ENCODE results near the gene LILRB5. TPM values are rescaled to one million over a fixed set of nuclear protein-coding genes. Genes with fewer than 3 reads are reported as not detected.
"Not testable (repeated sequence)": the region's sequence is repeated elsewhere in the genome, so short reads cannot be mapped to it uniquely, and the experiment has no call there.

LILRB5 gene
- total RNA-seq, 1 donor from 2014 or later = 5.7 TPM

DNA sequence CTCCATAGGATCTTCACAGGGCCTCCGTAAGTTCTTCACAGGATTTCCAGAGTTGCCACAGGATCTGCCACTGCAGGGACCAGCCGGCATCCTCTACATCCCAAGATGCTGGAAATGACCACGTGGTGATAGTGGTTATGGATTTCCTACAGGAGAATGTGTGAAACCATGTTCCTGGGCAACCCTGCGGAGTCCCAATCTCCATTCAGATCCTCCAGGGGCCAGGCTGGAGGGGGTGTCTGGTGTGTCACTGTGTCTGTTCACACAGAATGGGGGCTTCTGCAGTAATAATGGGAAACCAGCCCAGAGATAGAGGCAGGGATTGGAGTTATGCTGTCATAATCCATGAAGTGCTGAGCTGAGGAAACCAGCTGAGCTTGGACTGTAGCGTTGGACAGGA is 23.1 kb downstream of the LILRB5 start:
- DNase-seq = no peak
- Histone ChIP-seq H3K36me3 (no peaks in the 10 kb centered on the region), H3K9me3 (replicated peaks) (no peaks in the 10 kb centered on the region), H3K27ac (replicated peaks) (no peak overlapping the region), H3K27me3 (ENCODE audit: low read depth) (peaks cover 44% of the 10 kb centered on the region), H3K4me3 (no peak overlapping the region), H3K4me1 (no peaks in the 10 kb centered on the region)
- intact Hi-C loops (cut with micrococcal nuclease) = loop anchor here (10.0 kb wide), 1 partner anchor 59 kb away; the partner anchor contains the start of gene TMC4
- no peak for TF ChIP-seq CTCF (IDR thresholded peaks at IDR 0.05; ENCODE audit: borderline replicate concordance)

DNA sequence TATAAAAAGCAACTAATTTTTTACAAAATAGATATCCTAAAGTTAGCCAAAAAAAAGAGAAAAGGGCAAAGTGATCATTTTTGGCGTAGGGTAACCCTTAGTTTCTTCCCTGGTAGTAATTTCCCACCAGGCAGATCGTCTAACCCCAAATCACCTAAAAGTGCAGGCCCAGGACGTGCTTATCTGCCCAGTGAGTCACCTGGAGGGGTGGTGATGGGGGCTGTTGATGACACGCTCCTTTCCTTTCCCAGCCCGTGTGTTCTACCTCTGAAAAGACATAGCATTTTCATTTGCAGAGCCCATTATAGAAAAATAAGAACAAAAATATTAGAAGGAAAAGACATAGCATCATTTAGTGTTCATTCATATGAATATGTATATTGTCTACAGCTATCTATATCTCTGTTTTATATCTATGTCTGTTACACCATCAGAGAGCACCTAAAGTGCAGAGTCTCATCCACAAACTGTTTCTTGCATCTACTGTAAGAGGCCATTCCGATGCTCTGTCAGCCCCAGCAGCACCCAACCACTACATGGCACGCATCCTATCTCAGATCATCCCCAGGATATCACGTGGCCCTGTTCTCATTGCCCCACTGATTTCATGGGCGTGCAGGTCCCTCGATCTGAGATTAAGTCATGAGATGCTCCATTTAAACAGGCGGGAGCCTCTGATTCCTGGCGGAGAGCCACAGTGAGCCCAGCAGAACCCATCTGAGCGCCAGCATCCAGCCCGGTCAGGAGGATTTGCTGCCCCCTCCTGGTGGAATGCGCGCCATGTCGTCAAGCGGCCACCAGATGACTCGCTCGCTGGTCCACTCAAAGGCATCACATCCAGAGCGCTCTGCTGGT is 25.8 kb downstream of the LILRB5 start:
- Histone ChIP-seq H3K9me3 (replicated peaks) (no peaks in the 10 kb centered on the region), H3K27ac (replicated peaks) (no peak overlapping the region), H3K36me3 (no peaks in the 10 kb centered on the region), H3K4me1 (no peaks in the 10 kb centered on the region), H3K4me3 (no peak overlapping the region), H3K27me3 (ENCODE audit: low read depth) (peaks cover 48% of the 10 kb centered on the region)
- DNase-seq = peak; percentile 84
- peak; percentile 94 for TF ChIP-seq CTCF (IDR thresholded peaks at IDR 0.05; ENCODE audit: borderline replicate concordance)
- intact Hi-C loops (cut with micrococcal nuclease) = loop anchor here (10.0 kb wide), 1 partner anchor 57 kb away; the partner anchor contains the start of gene TMC4

DNA sequence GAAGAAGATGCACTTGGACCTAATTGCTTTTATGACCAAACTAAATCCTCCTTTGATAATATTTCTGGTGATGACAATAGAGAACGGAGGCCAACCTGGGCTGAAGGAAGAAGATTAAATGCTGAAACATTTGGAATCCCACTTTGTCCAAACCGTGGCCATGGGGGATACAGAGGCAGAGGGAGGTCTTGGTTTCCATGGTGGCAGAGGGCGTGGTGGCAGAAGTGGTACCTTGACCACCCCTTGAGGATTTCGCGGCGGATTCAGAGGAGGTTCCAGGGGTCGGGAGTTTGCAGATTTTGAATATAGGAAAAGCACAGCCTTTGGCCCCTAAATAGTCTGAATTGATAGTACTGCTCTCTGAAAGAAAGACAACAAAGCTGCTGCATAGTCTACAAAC is 27.0 kb downstream of the LILRB5 start:
- intact Hi-C loops (cut with micrococcal nuclease) = loop anchor here (10.0 kb wide), 1 partner anchor 55 kb away; the partner anchor contains the start of gene TMC4
- TF ChIP-seq CTCF (IDR thresholded peaks at IDR 0.05; ENCODE audit: borderline replicate concordance) = no peak
- no peak overlapping the region for H3K27ac ChIP-seq (replicated peaks)
- H3K4me3 ChIP-seq = no peak overlapping the region
- H3K9me3 ChIP-seq (replicated peaks) = no peaks in the 10 kb centered on the region
- H3K36me3 ChIP-seq = no peaks in the 10 kb centered on the region
- H3K4me1 ChIP-seq = no peaks in the 10 kb centered on the region
- peaks cover 37% of the 10 kb centered on the region for H3K27me3 ChIP-seq (ENCODE audit: low read depth)
- DNase-seq = no peak

- intact Hi-C loops (cut with micrococcal nuclease) = no loop called here
These were observed 27.9 kb downstream of the LILRB5 start for GRCh38 chr19:54229146-54229545.

GRCh38 chr19:54224619-54225018 is 32.5 kb downstream of the LILRB5 start:
- H3K36me3 ChIP-seq; DNase-seq; intact Hi-C loops (cut with micrococcal nuclease); H3K4me1 ChIP-seq; H3K4me3 ChIP-seq; H3K27ac ChIP-seq (replicated peaks); H3K9me3 ChIP-seq (replicated peaks): not testable (repeated sequence)
- peaks cover 47% of the 10 kb centered on the region for H3K27me3 ChIP-seq (ENCODE audit: low read depth)

More at GRCh38 chr19:54229146-54229545, 27.9 kb downstream of the LILRB5 start:
- peaks cover 42% of the 10 kb centered on the region for H3K27me3 ChIP-seq (ENCODE audit: low read depth)
- DNase-seq = no peak
- no peaks in the 10 kb centered on the region for H3K4me1 ChIP-seq
- H3K36me3 ChIP-seq = no peaks in the 10 kb centered on the region
- H3K4me3 ChIP-seq = no peak overlapping the region
- no peaks in the 10 kb centered on the region for H3K9me3 ChIP-seq (replicated peaks)
- no peak overlapping the region for H3K27ac ChIP-seq (replicated peaks)
- TF ChIP-seq CTCF (IDR thresholded peaks at IDR 0.05; ENCODE audit: borderline replicate concordance) = no peak

DNA sequence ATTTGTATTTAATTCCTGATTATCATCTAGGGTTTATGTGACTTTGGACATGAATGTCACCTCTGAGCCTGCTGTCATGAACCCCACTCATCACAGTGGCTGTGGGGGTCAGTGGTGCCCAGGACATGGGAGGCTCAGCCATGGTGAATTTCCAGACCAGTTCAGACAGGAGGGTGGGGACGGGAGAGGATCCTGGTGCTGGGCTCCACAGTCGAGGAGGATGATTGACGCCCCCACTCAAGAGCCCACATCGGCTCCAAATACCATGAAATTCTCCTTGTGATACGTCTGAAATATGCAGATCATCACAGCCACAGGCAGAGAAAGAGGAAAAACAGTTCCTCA is 33.2 kb downstream of the LILRB5 start:
- H3K27ac ChIP-seq (replicated peaks); intact Hi-C loops (cut with micrococcal nuclease): not testable (repeated sequence)

DNA sequence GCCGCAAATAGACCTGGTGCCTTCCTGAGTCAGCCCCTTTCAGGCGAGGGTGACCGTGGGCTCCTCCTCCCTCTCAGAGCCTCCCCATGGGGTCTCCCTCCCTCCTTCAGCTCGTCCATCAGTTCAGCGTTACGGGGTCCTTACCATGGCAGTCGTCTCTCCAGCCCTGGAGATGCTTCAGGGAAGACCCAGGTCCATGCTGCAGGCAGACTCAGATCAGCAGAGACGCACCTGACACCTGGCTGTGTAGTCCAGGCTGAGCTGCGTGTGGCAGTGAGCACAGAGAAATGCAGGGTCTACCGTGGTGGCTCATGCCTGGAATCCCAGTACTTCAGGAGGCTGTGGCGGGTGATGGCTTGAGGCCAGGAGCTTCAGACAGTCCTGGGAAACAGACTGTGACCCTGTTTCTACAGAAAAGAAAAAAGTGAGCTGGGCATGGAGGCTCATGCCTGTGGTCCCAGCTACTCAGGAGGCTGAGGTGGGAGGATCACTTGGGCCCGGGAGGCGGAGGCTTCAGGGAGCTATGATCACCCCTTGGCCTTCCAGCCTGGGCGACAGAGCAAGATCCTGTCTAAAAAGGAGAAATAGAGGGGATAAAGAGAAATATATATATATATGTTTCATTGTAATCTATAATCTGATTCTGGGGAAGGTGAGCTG is 33.7 kb downstream of the LILRB5 start:
- H3K27me3 ChIP-seq (ENCODE audit: low read depth) = peaks cover 42% of the 10 kb centered on the region
- H3K4me1 ChIP-seq; H3K9me3 ChIP-seq (replicated peaks); H3K4me3 ChIP-seq; H3K36me3 ChIP-seq; DNase-seq; intact Hi-C loops (cut with micrococcal nuclease); H3K27ac ChIP-seq (replicated peaks): not testable (repeated sequence)

More for the DNA sequence above, 33.2 kb downstream of the LILRB5 start:
- H3K4me1 ChIP-seq; H3K36me3 ChIP-seq; H3K4me3 ChIP-seq; H3K9me3 ChIP-seq (replicated peaks); DNase-seq: not testable (repeated sequence)
- H3K27me3 ChIP-seq (ENCODE audit: low read depth) = peaks cover 43% of the 10 kb centered on the region

GRCh38 chr19:54222474-54223276 is 34.4 kb downstream of the LILRB5 start, which contains the start of gene LILRB3:
Gene LILRB3, minus strand, starts transcription at chr19:54223007. Its CDS starts 31 bp downstream, at chr19:54222976.
- H3K4me1 ChIP-seq; H3K9me3 ChIP-seq (replicated peaks); H3K27ac ChIP-seq (replicated peaks); intact Hi-C loops (cut with micrococcal nuclease); DNase-seq; H3K36me3 ChIP-seq: not testable (repeated sequence)
- Histone ChIP-seq H3K27me3 (ENCODE audit: low read depth) (peaks cover 35% of the 10 kb centered on the region), H3K4me3 (peak within 1 kb of the TSS; percentile 29)

GRCh38 chr19:54221947-54222346 is 35.1 kb downstream of the LILRB5 start:
- H3K9me3 ChIP-seq (replicated peaks); DNase-seq; intact Hi-C loops (cut with micrococcal nuclease); H3K4me1 ChIP-seq; H3K36me3 ChIP-seq; H3K27ac ChIP-seq (replicated peaks); H3K4me3 ChIP-seq: not testable (repeated sequence)
- peaks cover 30% of the 10 kb centered on the region for H3K27me3 ChIP-seq (ENCODE audit: low read depth)
